Erythroblast (primary cell): Measurements from ENCODE around the gene MPHOSPH8.

Source experiments
- GATA1 ChIP-seq: IDR thresholded peaks from 2 replicates; pipeline ENCODE4 v1.6.1; 2011; ENCODE audit warnings: low read depth, mild to moderate bottlenecking, control low read depth, low read length, moderate library complexity
- POLR2A ChIP-seq: IDR thresholded peaks from 2 replicates; pipeline ENCODE4 v1.6.1; 2011; ENCODE audit warnings: mild to moderate bottlenecking, low read length

- TF ChIP-seq POLR2A (no peak), GATA1 (no peak)
Measured at GRCh38 chr13:19661561-19661960, 28.1 kb downstream of the MPHOSPH8 start.
